Skeletal muscle satellite cell (primary cell): ENCODE data around the gene JMJD1C.

Experiments
- H3K27me3 ChIP-seq: 2 replicates; pipeline ENCODE4 v1.7.0; 2013; ENCODE audit warnings: low read length; ENCODE audit not compliant: control insufficient read depth, insufficient read depth
- H3K36me3 ChIP-seq: 2 replicates; pipeline ENCODE4 v1.7.0; 2013; ENCODE audit warnings: mild to moderate bottlenecking, control low read depth, low read length; ENCODE audit not compliant: insufficient read depth
- H3K4me1 ChIP-seq: 2 replicates; pipeline ENCODE4 v1.7.0; 2013; ENCODE audit warnings: low read length; ENCODE audit not compliant: control insufficient read depth, insufficient read depth
- H3K4me2 ChIP-seq: 2 replicates; pipeline ENCODE4 v1.7.0; 2013; ENCODE audit warnings: mild to moderate bottlenecking, low read length
- H3K4me3 ChIP-seq: 2 replicates; pipeline ENCODE4 v1.7.0; 2013; ENCODE audit warnings: low read length
- H3K9ac ChIP-seq: 2 replicates; pipeline ENCODE4 v1.7.0; 2013; ENCODE audit warnings: mild to moderate bottlenecking, low read depth, low read length, moderate library complexity
- H3K9me3 ChIP-seq: replicated peaks from 2 replicates; pipeline ENCODE4 v1.7.0; 2013; ENCODE audit warnings: mild to moderate bottlenecking, control low read depth, low read length

Gene JMJD1C

DNA sequence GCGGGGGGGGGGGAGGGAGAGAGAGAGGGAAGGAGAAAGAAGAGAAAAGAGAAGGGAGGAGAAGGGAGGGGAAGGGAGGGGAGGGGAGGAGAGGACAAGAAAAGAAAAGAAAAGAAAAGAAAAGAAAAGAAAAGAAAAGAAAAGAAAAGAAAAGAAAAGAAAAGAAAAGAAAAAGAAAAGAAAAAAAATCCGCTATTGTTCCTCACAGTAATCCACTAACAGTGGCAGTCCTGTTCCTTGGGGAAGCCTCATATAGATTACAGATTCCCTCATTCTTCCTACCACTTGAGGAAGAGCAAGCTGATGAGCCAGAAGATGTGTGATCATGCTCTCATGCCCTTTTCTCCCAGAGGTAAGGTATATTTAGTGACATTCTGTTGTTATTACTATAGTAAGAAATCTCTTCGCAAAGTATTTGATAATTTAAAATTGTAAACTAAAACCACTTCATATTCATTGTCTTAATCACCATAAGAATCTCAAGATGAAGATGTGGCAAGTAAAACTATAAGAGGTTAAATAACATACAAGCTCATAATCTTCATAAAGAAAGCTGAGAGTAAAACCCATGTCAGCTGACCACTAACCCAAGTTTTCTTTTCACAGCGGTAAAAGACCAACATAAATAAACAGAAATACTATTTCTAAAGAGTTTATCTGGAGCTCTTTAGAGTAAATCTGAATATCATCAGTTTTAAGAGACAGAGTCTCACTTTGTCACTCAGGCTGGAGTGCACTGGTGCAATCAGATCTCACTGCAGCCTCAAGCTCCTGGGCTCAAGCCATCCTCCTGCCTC is 128.1 kb downstream of the JMJD1C start:
- H3K9me3 ChIP-seq, result no peaks in the 10 kb centered on the region
- no peak overlapping the region for H3K4me2 ChIP-seq
- H3K4me1 ChIP-seq, result no peaks in the 10 kb centered on the region
- H3K4me3 ChIP-seq, result no peak overlapping the region
- no peak overlapping the region for H3K9ac ChIP-seq
- no peaks in the 10 kb centered on the region for H3K36me3 ChIP-seq
- H3K27me3 ChIP-seq, result no peaks in the 10 kb centered on the region

DNA sequence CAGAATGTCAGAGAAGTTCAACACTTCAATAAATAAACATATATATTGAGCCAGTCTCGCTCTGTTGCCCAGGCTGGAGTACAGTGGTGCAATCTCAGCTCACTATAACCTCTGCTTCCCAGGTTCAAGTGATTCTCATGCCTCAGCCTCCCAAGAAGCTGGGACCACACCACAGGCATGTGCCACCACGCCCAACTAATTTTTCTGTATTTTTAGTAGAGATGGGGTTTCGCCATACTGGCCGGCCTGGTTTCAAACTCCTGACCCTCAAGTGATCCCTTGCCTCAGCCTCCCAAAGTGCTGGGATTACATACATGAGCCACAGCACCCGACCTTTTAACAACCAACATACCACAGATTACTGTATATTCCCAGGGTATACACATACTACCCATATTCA is 134.2 kb downstream of the JMJD1C start:
- H3K4me2 ChIP-seq, result no peak overlapping the region
- H3K4me3 ChIP-seq, result no peak overlapping the region
- H3K27me3 ChIP-seq, result no peaks in the 10 kb centered on the region
- no peaks in the 10 kb centered on the region for H3K36me3 ChIP-seq
- H3K4me1 ChIP-seq, result no peaks in the 10 kb centered on the region
- H3K9me3 ChIP-seq, result no peaks in the 10 kb centered on the region
- H3K9ac ChIP-seq, result no peak overlapping the region

DNA sequence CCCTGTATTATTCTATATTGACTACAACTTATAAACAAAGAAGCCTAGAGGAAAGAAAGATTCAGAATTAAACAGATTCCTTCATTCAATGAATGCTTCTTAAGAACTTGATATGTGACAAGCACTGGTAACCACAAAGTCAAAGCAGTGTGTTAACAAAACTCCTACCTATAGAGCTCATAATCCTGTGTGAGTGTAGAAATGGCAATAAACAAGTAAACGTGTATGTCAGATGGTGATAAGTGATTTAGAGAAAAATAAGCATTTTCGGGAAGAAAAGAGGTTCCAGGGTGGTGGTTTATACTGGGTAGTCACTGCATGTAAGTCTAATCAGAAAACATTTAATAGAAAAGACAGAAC is 141.3 kb downstream of the JMJD1C start:
- H3K36me3 ChIP-seq, result no peaks in the 10 kb centered on the region
- no peak overlapping the region for H3K9ac ChIP-seq
- H3K4me3 ChIP-seq, result no peak overlapping the region
- H3K4me2 ChIP-seq, result no peak overlapping the region
- H3K9me3 ChIP-seq, result no peaks in the 10 kb centered on the region
- H3K27me3 ChIP-seq, result no peaks in the 10 kb centered on the region
- H3K4me1 ChIP-seq, result no peaks in the 10 kb centered on the region

GRCh38 chr10:63323701-63324494 is 141.9 kb downstream of the JMJD1C start:
- H3K4me3 ChIP-seq, result no peak overlapping the region
- no peak overlapping the region for H3K9ac ChIP-seq
- H3K36me3 ChIP-seq, result no peaks in the 10 kb centered on the region
- H3K4me1 ChIP-seq, result no peaks in the 10 kb centered on the region
- no peaks in the 10 kb centered on the region for H3K27me3 ChIP-seq
- H3K9me3 ChIP-seq, result no peaks in the 10 kb centered on the region
- H3K4me2 ChIP-seq, result no peak overlapping the region

GRCh38 chr10:63320683-63321082 is 145.1 kb downstream of the JMJD1C start:
- H3K9ac ChIP-seq, result no peak overlapping the region
- no peaks in the 10 kb centered on the region for H3K36me3 ChIP-seq

DNA sequence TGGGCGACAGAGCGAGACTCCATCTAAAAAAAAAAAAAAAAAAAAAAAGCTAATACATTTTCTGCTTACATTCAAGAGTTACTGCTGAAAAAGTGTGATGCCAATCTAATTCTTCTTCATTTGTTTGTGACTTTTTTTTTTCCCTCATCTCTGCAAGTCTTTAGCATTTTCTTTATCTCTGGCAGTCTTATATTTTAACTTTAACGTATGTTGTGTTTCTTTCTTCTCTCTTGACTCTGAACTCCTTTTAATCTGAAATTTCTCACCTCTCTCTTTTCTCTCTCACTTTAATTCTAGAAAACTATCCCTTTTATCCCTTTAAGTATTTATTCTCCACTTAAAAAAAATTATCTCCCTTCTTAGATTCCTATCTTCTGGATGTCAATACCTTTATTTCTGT is 146.5 kb downstream of the JMJD1C start:
- no peaks in the 10 kb centered on the region for H3K36me3 ChIP-seq
- no peaks in the 10 kb centered on the region for H3K4me1 ChIP-seq
- no peaks in the 10 kb centered on the region for H3K27me3 ChIP-seq
- H3K9me3 ChIP-seq, result no peaks in the 10 kb centered on the region
- H3K9ac ChIP-seq, result no peak overlapping the region
- H3K4me2 ChIP-seq, result no peak overlapping the region
- H3K4me3 ChIP-seq, result no peak overlapping the region

More at GRCh38 chr10:63320683-63321082, 145.1 kb downstream of the JMJD1C start:
- Histone ChIP-seq H3K4me2 (no peak overlapping the region), H3K9me3 (no peaks in the 10 kb centered on the region), H3K4me3 (no peak overlapping the region), H3K27me3 (no peaks in the 10 kb centered on the region), H3K4me1 (no peaks in the 10 kb centered on the region)

- no peaks in the 10 kb centered on the region for H3K27me3 ChIP-seq
- H3K4me1 ChIP-seq, result no peaks in the 10 kb centered on the region
- H3K9me3 ChIP-seq, result no peaks in the 10 kb centered on the region
- H3K4me2 ChIP-seq, result no peak overlapping the region
- H3K9ac ChIP-seq, result no peak overlapping the region
- no peak overlapping the region for H3K4me3 ChIP-seq
- H3K36me3 ChIP-seq, result no peaks in the 10 kb centered on the region
These were observed 147.3 kb downstream of the JMJD1C start for GRCh38 chr10:63318491-63318890.

- no peaks in the 10 kb centered on the region for H3K27me3 ChIP-seq
- H3K9ac ChIP-seq, result no peak overlapping the region
- H3K9me3 ChIP-seq, result no peaks in the 10 kb centered on the region
These were observed 151.8 kb downstream of the JMJD1C start for GRCh38 chr10:63314020-63314419.

DNA sequence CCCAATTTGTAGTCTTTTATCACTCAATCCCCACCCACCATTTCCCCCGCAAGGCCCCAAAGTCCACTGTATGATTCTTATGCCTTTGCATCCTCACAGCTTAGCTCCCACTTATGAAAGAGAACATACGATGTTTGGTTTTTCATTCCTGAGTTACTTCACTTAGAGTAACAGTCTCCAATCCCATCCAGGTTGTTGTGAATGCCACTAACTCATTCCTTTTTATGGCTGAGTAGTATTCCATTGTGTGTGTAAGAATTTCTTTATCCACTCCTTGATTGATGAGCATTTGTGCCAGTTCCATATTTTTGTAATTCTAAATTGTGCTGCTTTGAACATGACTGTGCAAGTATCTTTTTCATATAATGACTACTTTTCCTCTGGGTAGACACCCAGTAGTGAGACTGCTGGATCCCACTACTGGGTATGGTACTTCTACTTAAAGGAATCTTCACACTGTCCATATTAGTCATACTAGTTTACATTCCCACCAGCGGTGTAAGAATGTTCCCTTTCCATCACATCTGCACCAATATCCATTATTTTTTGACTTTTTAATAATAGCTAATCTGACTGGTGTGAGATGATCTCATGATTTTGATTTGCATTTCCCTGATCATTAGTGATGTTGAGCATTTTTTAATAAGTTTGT is 152.6 kb downstream of the JMJD1C start:
- H3K4me3 ChIP-seq, result no peak overlapping the region
- no peak overlapping the region for H3K4me2 ChIP-seq
- H3K9ac ChIP-seq, result no peak overlapping the region
- no peaks in the 10 kb centered on the region for H3K9me3 ChIP-seq
- H3K27me3 ChIP-seq, result no peaks in the 10 kb centered on the region
- no peaks in the 10 kb centered on the region for H3K36me3 ChIP-seq
- H3K4me1 ChIP-seq, result no peaks in the 10 kb centered on the region

More at GRCh38 chr10:63314020-63314419, 151.8 kb downstream of the JMJD1C start:
- no peaks in the 10 kb centered on the region for H3K4me1 ChIP-seq
- no peaks in the 10 kb centered on the region for H3K36me3 ChIP-seq
- H3K4me2 ChIP-seq, result no peak overlapping the region
- no peak overlapping the region for H3K4me3 ChIP-seq

DNA sequence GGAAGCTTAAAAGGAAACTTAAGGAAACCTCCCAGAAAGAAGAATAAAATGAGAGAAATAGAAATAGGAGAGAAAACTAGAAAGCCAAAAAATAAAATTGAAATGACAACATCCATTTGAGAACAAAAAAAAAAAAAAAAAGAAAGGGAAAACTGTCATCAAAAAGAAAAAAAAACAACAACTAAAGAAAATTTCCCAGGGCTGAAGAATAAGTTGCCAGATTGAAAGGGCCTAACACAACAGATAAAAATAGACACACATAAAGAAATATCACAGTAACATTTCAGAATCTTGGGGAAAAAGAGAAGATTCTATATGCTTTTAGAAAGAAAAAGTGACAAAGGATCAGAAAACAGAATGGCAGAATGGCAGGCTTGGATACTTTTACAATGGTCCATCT is 157.1 kb downstream of the JMJD1C start:
- Histone ChIP-seq H3K4me1 (no peaks in the 10 kb centered on the region), H3K27me3 (no peaks in the 10 kb centered on the region), H3K4me3 (no peak overlapping the region), H3K9me3 (no peaks in the 10 kb centered on the region), H3K9ac (no peak overlapping the region), H3K4me2 (no peak overlapping the region), H3K36me3 (no peaks in the 10 kb centered on the region)

- H3K4me1 ChIP-seq, result no peaks in the 10 kb centered on the region
- H3K4me2 ChIP-seq, result no peak overlapping the region
- no peak overlapping the region for H3K4me3 ChIP-seq
- H3K9ac ChIP-seq, result no peak overlapping the region
- H3K9me3 ChIP-seq, result no peaks in the 10 kb centered on the region
- no peaks in the 10 kb centered on the region for H3K36me3 ChIP-seq
- no peaks in the 10 kb centered on the region for H3K27me3 ChIP-seq
These were observed 161.6 kb downstream of the JMJD1C start for GRCh38 chr10:63304146-63304545.
